Panc1 (cell line): ENCODE measurements around the gene HIPK2. TPM values are rescaled to one million over a fixed set of nuclear protein-coding genes. Genes with fewer than 3 reads are reported as not detected.

Source experiments
- ATAC-seq: fragments of 200-7000 bp; cut with Tn5 transposase; 2 replicates; pipeline ENCODE4 v1.9.1; 2020; ENCODE audit warnings: mild to moderate bottlenecking, moderate library complexity
- BruUV-seq: library from RNA; stranded (reverse); fragments of 400-500 nt; replicated peaks from 2 replicates; lab custom pipeline; 2021; lab: Mats Ljungman, UMichigan
- CTCF ChIA-PET: fragments of 300-600 bp; sonication (Branson Sonifier 250); formaldehyde crosslinking; loops from one replicate; lab custom pipeline; 2022; ENCODE audit warnings: antibody characterized with exemption; lab: Charles Lee
- POLR2A ChIA-PET: fragments of 300-600 bp; sonication (Branson Sonifier 250); formaldehyde crosslinking; loops from one replicate; lab custom pipeline; 2022; ENCODE audit warnings: antibody characterized with exemption; lab: Charles Lee
- DNase-seq: peaks from one replicate; pipeline ENCODE4 v3.0.0-alpha.2; 2010; ENCODE audit warnings: low read depth, low spot score
- H3K27ac ChIP-seq: 2 replicates; pipeline ENCODE4 v1.5.1; 2011; ENCODE audit warnings: mild to moderate bottlenecking, low read length, inconsistent platforms
- H3K27me3 ChIP-seq: fragments of 200-500 bp; sonication (Bioruptor generic); 2 replicates; pipeline ENCODE4 v1.6.0; 2014; ENCODE audit warnings: low read length, inconsistent platforms; ENCODE audit not compliant: control insufficient read depth, insufficient read depth
- H3K36me3 ChIP-seq: fragments of 200-500 bp; sonication (Bioruptor generic); 2 replicates; pipeline ENCODE4 v1.5.1; 2014; ENCODE audit warnings: inconsistent platforms, mild to moderate bottlenecking, low read length, moderate library complexity; ENCODE audit not compliant: control insufficient read depth, insufficient read depth
- H3K4me1 ChIP-seq: 2 replicates; pipeline ENCODE4 v1.5.1; 2011; ENCODE audit warnings: inconsistent platforms, mild to moderate bottlenecking, low read length, moderate library complexity; ENCODE audit not compliant: control insufficient read depth, insufficient read depth
- H3K4me3 ChIP-seq, 2 experiments: 2 replicates each; pipeline ENCODE4 v1.5.1; 2011 to 2012; ENCODE audit warnings: low read depth in 2 of 2, low read length in 2 of 2, mild to moderate bottlenecking in 2 of 2, inconsistent platforms in 1 of 2, moderate library complexity in 1 of 2
- H3K9me3 ChIP-seq: fragments of 200-500 bp; sonication (Bioruptor generic); 2 replicates; pipeline ENCODE4 v1.5.1; 2014; ENCODE audit warnings: low read depth, mild to moderate bottlenecking, inconsistent platforms, low read length, moderate library complexity; ENCODE audit not compliant: control insufficient read depth, insufficient read depth
- POLR2AphosphoS5 ChIP-seq: IDR thresholded peaks from 2 replicates; pipeline ENCODE4 v1.6.1; 2012; ENCODE audit warnings: mild to moderate bottlenecking, low read depth, low read length, moderate library complexity
- REST ChIP-seq, 2 experiments: IDR thresholded peaks; 2 replicates each; pipeline ENCODE4 v1.6.1; 2011 to 2012; ENCODE audit warnings: low read depth in 2 of 2, control low read depth in 1 of 2, low read length in 1 of 2, mild to moderate bottlenecking in 1 of 2, moderate library complexity in 1 of 2; ENCODE audit not compliant: insufficient read depth in 1 of 2
- SIN3A ChIP-seq: IDR thresholded peaks from 2 replicates; pipeline ENCODE4 v1.6.1; 2012; ENCODE audit warnings: low read depth, mild to moderate bottlenecking, low read length, moderate library complexity, borderline replicate concordance; ENCODE audit not compliant: insufficient read depth
- TCF7L2 ChIP-seq: IDR thresholded peaks from 2 replicates; pipeline ENCODE4 v1.6.1; 2011; ENCODE audit warnings: mild to moderate bottlenecking, low read depth, low read length, inconsistent platforms
- in situ Hi-C: cut with HindIII; loops from 2 replicates; pipeline ENCODE4 v1.10.0; 2016; ENCODE audit warnings: low sequenced_read_pairs, low pct_unique_long_range_greater_than_20kb
- intact Hi-C: fragments of 100-400 bp; cut with micrococcal nuclease; formaldehyde crosslinking; loops from one replicate; pipeline ENCODE4 v1.10.0; 2022; ENCODE audit not compliant: unreplicated experiment
- total RNA-seq: library from RNA; stranded (reverse); gene quantifications from one replicate; pipeline ENCODE4 v1.2.1, GENCODE V29; 2021; ENCODE audit not compliant: unreplicated experiment
- TF ChIP-seq, protein P1 (sequence below): fragments of 450-650 bp; IDR thresholded peaks from 2 replicates; pipeline ENCODE4 v1.5.1; 2017; ENCODE audit warnings: mild to moderate bottlenecking

Gene HIPK2
- total RNA-seq, 1 experiment from 2014 or later: 34.1 TPM

DNA sequence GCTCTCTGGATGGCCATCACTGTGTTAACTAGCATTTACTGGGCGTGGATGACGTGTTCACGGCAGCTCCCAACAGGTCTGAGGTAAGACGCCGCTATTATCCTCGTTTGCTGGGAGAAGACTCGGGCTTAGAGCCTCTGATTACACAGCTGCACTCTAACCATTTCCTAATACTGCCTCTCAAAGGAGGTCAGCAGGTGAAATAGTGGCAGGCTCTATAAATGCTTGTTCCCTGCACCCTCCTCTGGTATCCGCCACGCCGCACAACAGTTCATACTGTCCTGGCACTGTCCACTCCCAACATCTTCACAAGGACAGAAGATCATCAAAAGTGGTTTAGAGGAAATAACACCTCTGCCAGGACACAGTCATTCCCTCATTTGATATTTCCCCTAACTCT lies 28.3 kb downstream of the HIPK2 start:
- Histone ChIP-seq H3K9me3 (no peaks in the 10 kb centered on the region), H3K36me3 (no peaks in the 10 kb centered on the region), H3K27ac (no peak overlapping the region), H3K27me3 (no peaks in the 10 kb centered on the region), H3K4me3 (no peak overlapping the region), H3K4me1 (peaks cover 11% of the 10 kb centered on the region)
- ATAC-seq (no peak), DNase-seq (no peak)
- POLR2A ChIA-PET: no interaction called here
- intact Hi-C loops (no loop called here), in situ Hi-C loops (no loop called here)
- BruUV-seq: no TSS peak
- CTCF ChIA-PET: no interaction called here
- TF ChIP-seq, protein P1, sequence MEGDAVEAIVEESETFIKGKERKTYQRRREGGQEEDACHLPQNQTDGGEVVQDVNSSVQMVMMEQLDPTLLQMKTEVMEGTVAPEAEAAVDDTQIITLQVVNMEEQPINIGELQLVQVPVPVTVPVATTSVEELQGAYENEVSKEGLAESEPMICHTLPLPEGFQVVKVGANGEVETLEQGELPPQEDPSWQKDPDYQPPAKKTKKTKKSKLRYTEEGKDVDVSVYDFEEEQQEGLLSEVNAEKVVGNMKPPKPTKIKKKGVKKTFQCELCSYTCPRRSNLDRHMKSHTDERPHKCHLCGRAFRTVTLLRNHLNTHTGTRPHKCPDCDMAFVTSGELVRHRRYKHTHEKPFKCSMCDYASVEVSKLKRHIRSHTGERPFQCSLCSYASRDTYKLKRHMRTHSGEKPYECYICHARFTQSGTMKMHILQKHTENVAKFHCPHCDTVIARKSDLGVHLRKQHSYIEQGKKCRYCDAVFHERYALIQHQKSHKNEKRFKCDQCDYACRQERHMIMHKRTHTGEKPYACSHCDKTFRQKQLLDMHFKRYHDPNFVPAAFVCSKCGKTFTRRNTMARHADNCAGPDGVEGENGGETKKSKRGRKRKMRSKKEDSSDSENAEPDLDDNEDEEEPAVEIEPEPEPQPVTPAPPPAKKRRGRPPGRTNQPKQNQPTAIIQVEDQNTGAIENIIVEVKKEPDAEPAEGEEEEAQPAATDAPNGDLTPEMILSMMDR: no peak
- TF ChIP-seq SIN3A (no peak), TCF7L2 (no peak)

DNA sequence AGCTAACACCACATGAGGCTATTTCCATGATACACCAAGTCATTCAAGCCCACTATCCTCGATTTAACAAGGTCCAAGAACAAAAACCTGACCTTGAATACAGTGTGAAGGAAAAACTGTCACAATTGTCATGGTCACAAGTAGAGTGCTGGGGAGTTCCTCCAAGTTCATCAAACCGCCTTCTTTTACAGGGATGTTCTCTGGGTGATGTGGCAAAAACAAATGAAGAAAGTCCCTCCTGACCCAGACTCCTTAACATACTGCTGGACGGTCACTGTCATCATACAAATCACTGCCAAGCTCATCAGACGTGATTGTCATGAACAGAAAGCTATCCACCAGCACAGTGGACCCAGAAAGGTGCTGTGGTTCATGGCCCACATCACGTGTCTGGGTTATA lies 28.9 kb downstream of the HIPK2 start:
- Histone ChIP-seq H3K36me3 (no peaks in the 10 kb centered on the region), H3K9me3 (no peaks in the 10 kb centered on the region), H3K4me3 (no peak overlapping the region), H3K27ac (no peak overlapping the region), H3K4me1 (peaks cover 11% of the 10 kb centered on the region), H3K27me3 (no peaks in the 10 kb centered on the region)
- no TSS peak for BruUV-seq
- in situ Hi-C loops (no loop called here), intact Hi-C loops (no loop called here)
- no peak for ATAC-seq
- POLR2A ChIA-PET: no interaction called here
- DNase-seq: no peak
- CTCF ChIA-PET: no interaction called here
- TF ChIP-seq, protein P1: no peak
- TF ChIP-seq REST (IDR thresholded peaks at IDR 0.05; ENCODE audit: insufficient read depth in 1 of 2, low read depth in 2 of 2, low read length in 1 of 2): no peak

DNA sequence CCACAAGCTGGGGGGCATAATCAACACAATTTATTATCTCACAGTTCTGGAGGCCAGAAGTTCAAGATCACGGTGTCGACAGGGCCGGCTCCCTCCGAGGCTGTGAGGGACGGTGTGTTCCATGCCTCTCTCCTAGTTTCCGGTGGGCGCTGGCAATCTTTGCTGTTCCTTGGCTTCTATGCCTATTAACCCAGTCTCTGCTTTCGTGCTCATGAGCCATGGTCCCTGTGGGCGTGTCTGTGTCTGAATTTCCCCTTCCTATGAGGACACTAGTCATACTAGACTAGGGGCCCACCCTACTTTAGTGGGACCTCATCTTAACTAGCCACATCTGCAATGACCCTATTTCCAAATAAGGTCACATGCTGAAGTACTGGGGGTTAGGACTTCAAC lies 29.4 kb downstream of the HIPK2 start:
- no TSS peak for BruUV-seq
- H3K9me3 ChIP-seq: no peaks in the 10 kb centered on the region
- intact Hi-C loops (no loop called here), in situ Hi-C loops (no loop called here)
- H3K36me3 ChIP-seq: no peaks in the 10 kb centered on the region
- no peak for DNase-seq
- TF ChIP-seq REST (IDR thresholded peaks at IDR 0.05; ENCODE audit: insufficient read depth in 1 of 2, low read depth in 2 of 2, low read length in 1 of 2) (no peak), POLR2AphosphoS5 (no peak), SIN3A (no peak), TCF7L2 (no peak)
- TF ChIP-seq, protein P1: no peak
- H3K27ac ChIP-seq: no peak overlapping the region
- CTCF ChIA-PET: no interaction called here
- ATAC-seq: no peak
- POLR2A ChIA-PET: interaction anchor here (0.7 kb wide), 1 partner anchor 63 kb away, joined by 4 read pairs; no protein-coding TSS in a partner anchor
- H3K4me3 ChIP-seq: no peak overlapping the region
- peaks cover 11% of the 10 kb centered on the region for H3K4me1 ChIP-seq
- no peaks in the 10 kb centered on the region for H3K27me3 ChIP-seq
